AG10803 (cell line): ENCODE data around the gene NUB1.

Experiments used
- DNase-seq: peaks from one replicate; pipeline ENCODE4 v3.0.0; 2010; ENCODE audit warnings: low read depth
- H3K4me3 ChIP-seq: 2 replicates; pipeline ENCODE4 v1.5.1; 2011; ENCODE audit warnings: mild to moderate bottlenecking, low read length, control low read depth
- TF ChIP-seq, protein P1 (sequence below): conservative IDR thresholded peaks from 2 replicates; pipeline ENCODE4 v1.5.1; 2011; ENCODE audit warnings: mild to moderate bottlenecking, low read length, control low read depth, inconsistent platforms

Gene NUB1

GRCh38 chr7:151371266-151371665 lies 29.7 kb downstream of the NUB1 start:
- no peak for DNase-seq
- TF ChIP-seq, protein P1, sequence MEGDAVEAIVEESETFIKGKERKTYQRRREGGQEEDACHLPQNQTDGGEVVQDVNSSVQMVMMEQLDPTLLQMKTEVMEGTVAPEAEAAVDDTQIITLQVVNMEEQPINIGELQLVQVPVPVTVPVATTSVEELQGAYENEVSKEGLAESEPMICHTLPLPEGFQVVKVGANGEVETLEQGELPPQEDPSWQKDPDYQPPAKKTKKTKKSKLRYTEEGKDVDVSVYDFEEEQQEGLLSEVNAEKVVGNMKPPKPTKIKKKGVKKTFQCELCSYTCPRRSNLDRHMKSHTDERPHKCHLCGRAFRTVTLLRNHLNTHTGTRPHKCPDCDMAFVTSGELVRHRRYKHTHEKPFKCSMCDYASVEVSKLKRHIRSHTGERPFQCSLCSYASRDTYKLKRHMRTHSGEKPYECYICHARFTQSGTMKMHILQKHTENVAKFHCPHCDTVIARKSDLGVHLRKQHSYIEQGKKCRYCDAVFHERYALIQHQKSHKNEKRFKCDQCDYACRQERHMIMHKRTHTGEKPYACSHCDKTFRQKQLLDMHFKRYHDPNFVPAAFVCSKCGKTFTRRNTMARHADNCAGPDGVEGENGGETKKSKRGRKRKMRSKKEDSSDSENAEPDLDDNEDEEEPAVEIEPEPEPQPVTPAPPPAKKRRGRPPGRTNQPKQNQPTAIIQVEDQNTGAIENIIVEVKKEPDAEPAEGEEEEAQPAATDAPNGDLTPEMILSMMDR = no peak
- no peak overlapping the region for H3K4me3 ChIP-seq

GRCh38 chr7:151372612-151373265 lies 31.1 kb downstream of the NUB1 start:
- TF ChIP-seq, protein P1 = no peak
- H3K4me3 ChIP-seq = no peak overlapping the region
- no peak for DNase-seq

DNA sequence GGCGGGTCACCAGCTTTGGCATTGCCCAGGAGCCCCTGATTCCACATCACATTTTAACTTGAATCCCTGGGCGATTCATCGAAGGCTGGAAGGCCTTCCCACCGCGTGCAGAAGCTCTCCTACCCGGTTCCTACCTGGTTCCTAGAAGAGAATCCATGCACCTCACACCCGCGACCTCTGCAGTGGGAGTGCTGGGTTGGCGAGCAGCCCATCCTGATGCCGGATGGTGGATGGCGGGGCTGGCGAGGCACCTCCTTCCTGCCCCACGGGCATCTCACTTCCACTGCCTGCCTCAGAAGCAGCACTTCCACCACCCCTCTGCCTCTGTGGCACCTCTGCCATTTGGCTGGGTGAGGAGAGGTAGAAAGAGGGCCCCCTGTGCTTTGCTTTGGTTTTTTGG lies 32.0 kb downstream of the NUB1 start:
- H3K4me3 ChIP-seq = no peak overlapping the region
- no peak for DNase-seq
- TF ChIP-seq, protein P1 = no peak

DNA sequence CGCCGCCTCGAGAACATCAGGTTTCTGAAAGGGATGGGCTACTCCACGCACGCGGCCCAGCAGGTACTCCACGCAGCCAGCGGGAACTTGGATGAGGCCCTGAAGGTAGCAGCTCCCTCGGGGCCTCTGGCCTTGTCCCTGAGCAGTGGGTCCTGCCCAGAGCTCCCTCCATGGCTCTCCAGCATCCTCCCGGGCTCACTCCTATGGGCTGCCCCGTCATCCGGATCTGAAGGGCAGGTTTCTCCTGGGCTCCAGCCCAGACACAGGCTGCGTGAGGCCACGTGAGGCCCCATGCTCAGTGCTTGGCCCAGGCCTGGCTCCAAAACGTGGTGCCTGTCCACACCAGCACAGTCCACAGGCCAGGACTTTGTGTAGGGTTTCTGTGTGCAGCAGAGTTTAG lies 32.5 kb downstream of the NUB1 start:
- DNase-seq = no peak
- TF ChIP-seq, protein P1 = no peak
- H3K4me3 ChIP-seq = no peak overlapping the region

DNA sequence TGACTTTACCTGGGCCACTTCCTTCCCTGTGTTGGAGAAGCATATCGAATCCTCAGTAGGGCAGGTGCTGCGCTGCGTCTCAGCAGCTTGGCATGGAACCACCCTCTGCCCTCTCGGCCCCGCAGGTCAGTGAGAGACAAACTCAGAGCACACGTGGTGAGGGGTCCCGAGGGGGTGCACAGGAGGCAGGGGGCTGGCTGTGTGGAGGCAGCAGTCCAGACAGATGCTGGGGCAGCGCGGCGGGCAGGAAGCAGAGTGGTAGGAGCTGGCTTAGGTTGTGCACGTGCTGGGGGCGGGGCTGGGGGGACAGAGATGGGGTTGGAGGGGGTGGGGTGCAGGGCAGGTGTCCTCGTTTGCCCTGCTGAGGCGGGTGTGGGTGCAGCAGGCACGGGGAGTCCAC lies 33.1 kb downstream of the NUB1 start:
- TF ChIP-seq, protein P1 = no peak
- no peak for DNase-seq
- H3K4me3 ChIP-seq = no peak overlapping the region

- TF ChIP-seq, protein P1 = no peak
- no peak overlapping the region for H3K4me3 ChIP-seq
- no peak for DNase-seq
Measured at GRCh38 chr7:151375530-151376217, 34.1 kb downstream of the NUB1 start.
